H9 (cell line): ENCODE data around the gene CHMP6. TPM values are rescaled to one million over a fixed set of nuclear protein-coding genes. Genes with fewer than 3 reads are reported as not detected.

Source experiments
- DNase-seq: peaks from one replicate; pipeline ENCODE4 v3.0.0-alpha.2; 2017
- H2AFZ ChIP-seq: one replicate; pipeline ENCODE4 v1.6.1; 2013; ENCODE audit warnings: mild to moderate bottlenecking, low read length, control low read depth, moderate library complexity
- H2AK5ac ChIP-seq: 2 replicates; pipeline ENCODE4 v1.6.1; 2013; ENCODE audit warnings: low read length, control low read depth, mixed read lengths; ENCODE audit not compliant: insufficient read length
- H2BK120ac ChIP-seq: one replicate; pipeline ENCODE4 v1.6.1; 2013; ENCODE audit warnings: low read depth, mild to moderate bottlenecking, low read length, control low read depth, inconsistent platforms; ENCODE audit not compliant: poor library complexity, severe bottlenecking
- H2BK12ac ChIP-seq: 2 replicates; pipeline ENCODE4 v1.6.1; 2013; ENCODE audit warnings: low read length, control low read depth, mixed read lengths, low read depth; ENCODE audit not compliant: insufficient read length
- H2BK15ac ChIP-seq: 2 replicates; pipeline ENCODE4 v1.6.1; 2013; ENCODE audit warnings: low read depth, low read length, control low read depth
- H2BK20ac ChIP-seq: one replicate; pipeline ENCODE4 v1.6.1; 2013; ENCODE audit warnings: low read depth, mild to moderate bottlenecking, low read length, control low read depth, inconsistent platforms; ENCODE audit not compliant: poor library complexity, severe bottlenecking
- H2BK5ac ChIP-seq: 2 replicates; pipeline ENCODE4 v1.6.1; 2013; ENCODE audit warnings: low read length, control low read depth, mixed read lengths; ENCODE audit not compliant: insufficient read length
- H3K14ac ChIP-seq: 2 replicates; pipeline ENCODE4 v1.6.1; 2013; ENCODE audit warnings: low read length, control low read depth; ENCODE audit not compliant: insufficient read depth
- H3K18ac ChIP-seq: 2 replicates; pipeline ENCODE4 v1.6.1; 2013; ENCODE audit warnings: low read depth, mild to moderate bottlenecking, mixed read lengths, low read length, control low read depth; ENCODE audit not compliant: insufficient read length
- H3K23ac ChIP-seq: 2 replicates; pipeline ENCODE4 v1.6.1; 2013; ENCODE audit warnings: low read length, control low read depth, mixed read lengths, low read depth; ENCODE audit not compliant: insufficient read length
- H3K23me2 ChIP-seq: 2 replicates; pipeline ENCODE4 v1.6.1; 2013; ENCODE audit warnings: low read depth, mild to moderate bottlenecking, mixed read lengths, low read length, control low read depth; ENCODE audit not compliant: insufficient read length, poor library complexity, severe bottlenecking
- H3K27ac ChIP-seq: 2 replicates; pipeline ENCODE4 v1.5.1; 2013; ENCODE audit warnings: low read length, control low read depth, mixed read lengths, low read depth; ENCODE audit not compliant: insufficient read length
- H3K27me3 ChIP-seq: 2 replicates; pipeline ENCODE4 v1.6.1; 2013; ENCODE audit warnings: low read length, control low read depth, inconsistent platforms; ENCODE audit not compliant: insufficient read depth
- H3K4ac ChIP-seq: 2 replicates; pipeline ENCODE4 v1.6.1; 2013; ENCODE audit warnings: low read depth, mild to moderate bottlenecking, control low read depth, inconsistent platforms, low read length, moderate library complexity
- H3K4me1 ChIP-seq: 2 replicates; pipeline ENCODE4 v1.6.1; 2013; ENCODE audit warnings: low read length, control low read depth, inconsistent platforms; ENCODE audit not compliant: insufficient read depth
- H3K4me2 ChIP-seq: 2 replicates; pipeline ENCODE4 v1.6.1; 2013; ENCODE audit warnings: low read length, control low read depth, mixed read lengths; ENCODE audit not compliant: insufficient read length, insufficient read depth
- H3K56ac ChIP-seq: 2 replicates; pipeline ENCODE4 v1.6.1; 2013; ENCODE audit warnings: low read depth, mild to moderate bottlenecking, mixed read lengths, low read length, control low read depth; ENCODE audit not compliant: insufficient read length
- H3K79me1 ChIP-seq: 2 replicates; pipeline ENCODE4 v1.6.1; 2013; ENCODE audit warnings: low read depth, mild to moderate bottlenecking, moderate library complexity, low read length, control low read depth, inconsistent platforms; ENCODE audit not compliant: insufficient read depth, poor library complexity, severe bottlenecking
- H3K79me2 ChIP-seq: 2 replicates; pipeline ENCODE4 v1.6.1; 2013; ENCODE audit warnings: low read length, control low read depth, inconsistent platforms; ENCODE audit not compliant: insufficient read depth
- H3K9ac ChIP-seq: 2 replicates; pipeline ENCODE4 v1.6.1; 2013; ENCODE audit warnings: low read length, control low read depth, mixed read lengths; ENCODE audit not compliant: insufficient read length; ENCODE audit errors: extremely low read depth
- H3K9me3 ChIP-seq: one replicate; pipeline ENCODE4 v1.6.1; 2013; ENCODE audit warnings: low read depth, low read length, inconsistent platforms; ENCODE audit not compliant: control insufficient read depth
- H3T11ph ChIP-seq: one replicate; pipeline ENCODE4 v1.6.1; 2013; ENCODE audit warnings: mild to moderate bottlenecking, low read length, control low read depth, inconsistent platforms
- H4K20me1 ChIP-seq: one replicate; pipeline ENCODE4 v1.6.1; 2013; ENCODE audit not compliant: control insufficient read depth, insufficient read length, insufficient read depth
- H4K5ac ChIP-seq: 2 replicates; pipeline ENCODE4 v1.6.1; 2013; ENCODE audit warnings: low read depth, mild to moderate bottlenecking, mixed read lengths, low read length, control low read depth; ENCODE audit not compliant: insufficient read length
- H4K8ac ChIP-seq: replicated peaks from 2 replicates; pipeline ENCODE4 v1.6.1; 2013; ENCODE audit warnings: low read length, control low read depth, mixed read lengths, low read depth; ENCODE audit not compliant: insufficient read length
- H4K91ac ChIP-seq: 2 replicates; pipeline ENCODE4 v1.6.1; 2013; ENCODE audit warnings: low read depth, mild to moderate bottlenecking, moderate library complexity, mixed read lengths, low read length, control low read depth; ENCODE audit not compliant: insufficient read length
- H3K27ac Mint-ChIP-seq, 3 experiments: 2 replicates in 2 of 3; 3 replicates in 1 of 3; pipeline ENCODE4 v1.8.0; 2020 to 2021; ENCODE audit warnings: mixed read lengths in 3 of 3, mild to moderate bottlenecking in 1 of 3, moderate library complexity in 1 of 3
- H3K27me3 Mint-ChIP-seq: 2 replicates; pipeline ENCODE4 v1.8.0; 2021; ENCODE audit warnings: low read depth, mild to moderate bottlenecking, moderate library complexity, mixed read lengths
- H3K36me3 Mint-ChIP-seq, 3 experiments: 2 replicates in 2 of 3; 3 replicates in 1 of 3; pipeline ENCODE4 v1.8.0; 2020 to 2021; ENCODE audit warnings: low read depth in 3 of 3, mixed read lengths in 3 of 3; ENCODE audit not compliant: insufficient read depth in 1 of 3
- H3K4me1 Mint-ChIP-seq, 2 experiments: 2 replicates each; pipeline ENCODE4 v1.8.0; 2020; ENCODE audit warnings: mixed read lengths in 2 of 2
- H3K4me3 Mint-ChIP-seq, 2 experiments: 2 replicates in 1 of 2; 3 replicates in 1 of 2; pipeline ENCODE4 v1.8.0; 2020 to 2021; ENCODE audit warnings: mild to moderate bottlenecking in 2 of 2, mixed read lengths in 2 of 2, moderate library complexity in 1 of 2
- H3K9me3 Mint-ChIP-seq, 2 experiments: 2 replicates in 1 of 2; 3 replicates in 1 of 2; pipeline ENCODE4 v1.8.0; 2020; ENCODE audit warnings: mild to moderate bottlenecking in 2 of 2, mixed read lengths in 2 of 2, moderate library complexity in 1 of 2
- CTCF ChIP-seq: fragments of 200-600 bp; sonication (generic); conservative IDR thresholded peaks from 3 replicates; pipeline ENCODE4 v1.8.0; 2021; ENCODE audit warnings: antibody characterized with exemption, mild to moderate bottlenecking
- WGBS: extraction: QIAGEN DNeasy Blood & Tissue Kit; methylation state at CpG from one replicate; pipeline ENCODE4 v1.1.7; 2013; ENCODE audit warnings: missing lambda C conversion rate, low lambda C conversion rate, mixed read lengths; ENCODE audit not compliant: insufficient read length; ENCODE audit errors: extremely low coverage; 5-methylcytosine and 5-hydroxymethylcytosine counted together
- total RNA-seq: library from RNA; stranded (reverse); gene quantifications from 2 replicates; pipeline ENCODE4 v1.2.1, GENCODE V29; 2021

Gene CHMP6
- total RNA-seq, 1 experiment from 2014 or later, result 23.4 TPM

- WGBS, result no CpG with 5 or more reads among the region's 49 CpGs
- peaks cover 2% of the 10 kb centered on the region; the same call in 1 of the 2 replicates for H3K27me3 ChIP-seq
- H3K18ac ChIP-seq, result no peak overlapping the region
- no peaks in the 10 kb centered on the region for H4K20me1 ChIP-seq
- H2BK12ac ChIP-seq, result no peak overlapping the region
- H3K79me2 ChIP-seq, result no peaks in the 10 kb centered on the region
- peak; percentile 64 for DNase-seq
- H3K23me2 ChIP-seq, result peaks cover 9% of the 10 kb centered on the region
- H2BK20ac ChIP-seq, result no peak overlapping the region
- no peak overlapping the region for H3T11ph ChIP-seq
- peaks cover 4% of the 10 kb centered on the region; the same call in 1 of the 2 replicates for H3K4me1 ChIP-seq
- Mint-ChIP-seq H3K4me1 (peaks cover 27 to 34% of the 10 kb centered on the region in 2 experiments), H3K27ac (no peak overlapping the region), H3K27me3 (peaks cover 25% of the 10 kb centered on the region), H3K9me3 (no peaks in the 10 kb centered on the region; a peak in 1 of 5 replicates), H3K4me3 (peak overlapping the region; percentile 79 to 92), H3K36me3 (peaks cover under 1 to 21% (median 11%) of the 10 kb centered on the region in 3 experiments; a peak in 6 of 7 replicates)
- H2AFZ ChIP-seq, result no peak overlapping the region
- no peak overlapping the region for H3K4ac ChIP-seq
- no peaks in the 10 kb centered on the region for H3K79me1 ChIP-seq
- H4K5ac ChIP-seq, result no peak overlapping the region
- no peak overlapping the region for H3K14ac ChIP-seq
- H2BK5ac ChIP-seq, result no peak overlapping the region
- H3K9ac ChIP-seq, result no peak overlapping the region
- H3K23ac ChIP-seq, result no peak overlapping the region
- H2BK15ac ChIP-seq, result no peak overlapping the region
- no peaks in the 10 kb centered on the region for H3K9me3 ChIP-seq
- no peak overlapping the region for H4K91ac ChIP-seq
- TF ChIP-seq CTCF, result no peak
- no peak overlapping the region for H2BK120ac ChIP-seq
- H3K4me2 ChIP-seq, result peak overlapping the region; percentile 41
- H4K8ac ChIP-seq, result no peak overlapping the region
- H3K27ac ChIP-seq, result no peak overlapping the region
- H3K56ac ChIP-seq, result no peak overlapping the region
- no peak overlapping the region for H2AK5ac ChIP-seq
Observed at GRCh38 chr17:81034168-81034777, 42.6 kb downstream of the CHMP6 start.
